GM23338 (cell line): ENCODE data around the gene AIRE.

Experiments
- CREB1 ChIP-seq: fragments of 250-450 bp; sonication (Bioruptor Pico); IDR thresholded peaks from 2 replicates; pipeline ENCODE4 v1.5.0; 2020; ENCODE audit warnings: low read depth, mild to moderate bottlenecking, moderate library complexity
- EZH2 ChIP-seq: fragments of 200-600 bp; sonication (generic); IDR thresholded peaks from one replicate; pipeline ENCODE4 v1.8.0; 2017; ENCODE audit warnings: antibody characterized with exemption, mild to moderate bottlenecking, low read depth; ENCODE audit not compliant: unreplicated experiment
- JUNB ChIP-seq: IDR thresholded peaks from one replicate; pipeline ENCODE4 v1.6.1; 2016; ENCODE audit warnings: antibody characterized with exemption; ENCODE audit not compliant: unreplicated experiment
- NANOG ChIP-seq: IDR thresholded peaks from 2 replicates; pipeline ENCODE4 v1.6.1; 2016; ENCODE audit warnings: antibody characterized with exemption, borderline replicate concordance
- POLR2AphosphoS5 ChIP-seq: IDR thresholded peaks from 2 replicates; pipeline ENCODE4 v1.6.1; 2016; ENCODE audit warnings: antibody characterized with exemption, low read depth
- ZNF114 ChIP-seq: fragments of 250-450 bp; sonication (Bioruptor Pico); IDR thresholded peaks from 2 replicates; pipeline ENCODE4 v1.5.0; 2020; ENCODE audit warnings: mild to moderate bottlenecking, moderate library complexity
- ZNF331 ChIP-seq: fragments of 250-450 bp; sonication (Bioruptor Pico); IDR thresholded peaks from 2 replicates; pipeline ENCODE4 v1.5.0; 2020; ENCODE audit warnings: low read depth, mild to moderate bottlenecking, moderate library complexity
- TF ChIP-seq, protein P1 (sequence below), 2 experiments: fragments of 200-600 bp in 1 of 2; sonication (generic) in 1 of 2; conservative IDR thresholded peaks; 2 replicates each; pipeline versions ENCODE4 v1.5.1 to v1.6.1; 2016 to 2017; ENCODE audit warnings: antibody characterized with exemption in 2 of 2, low read depth in 2 of 2, mild to moderate bottlenecking in 2 of 2, moderate library complexity in 1 of 2
- TF ChIP-seq, protein P2 (sequence below): IDR thresholded peaks from one replicate; pipeline ENCODE4 v1.6.1; 2018; ENCODE audit warnings: antibody characterized with exemption; ENCODE audit not compliant: unreplicated experiment

DNA sequence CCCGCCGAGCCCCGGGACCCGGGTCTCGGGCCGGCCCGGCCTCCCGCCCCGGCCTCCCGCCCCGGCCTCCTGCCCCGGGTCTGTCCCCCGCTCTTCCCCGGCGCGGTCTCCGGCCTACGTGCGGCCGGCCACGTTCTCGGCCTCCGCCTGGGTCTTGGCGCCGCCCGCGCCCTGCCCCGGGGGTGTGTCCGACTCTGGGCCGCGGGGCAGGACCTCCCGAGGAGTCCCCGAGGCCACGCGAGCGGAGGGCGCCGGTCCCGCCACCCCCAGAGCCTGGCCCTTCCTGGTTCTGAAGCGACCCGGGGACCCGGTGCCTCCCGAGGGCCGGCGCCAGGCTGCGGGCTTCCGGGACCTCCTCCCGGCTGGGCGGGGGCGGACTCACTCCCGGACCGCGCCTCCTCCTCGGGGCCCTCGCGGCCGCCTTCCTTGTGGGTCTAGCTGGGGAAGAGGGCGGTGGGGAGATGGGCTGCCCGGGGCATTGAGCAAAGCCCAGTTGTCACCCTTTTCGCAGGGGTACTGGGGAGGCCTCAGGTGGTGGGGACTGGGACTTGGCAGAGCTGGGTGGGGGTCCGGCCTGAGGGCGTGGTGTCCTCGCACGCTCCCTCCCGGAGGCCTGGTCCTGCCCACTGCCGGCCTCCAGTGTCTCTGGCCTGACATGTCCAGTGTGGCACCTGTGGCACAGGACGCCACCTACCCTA, 14.7 kb downstream of the AIRE start:
- TF ChIP-seq, protein P1, sequence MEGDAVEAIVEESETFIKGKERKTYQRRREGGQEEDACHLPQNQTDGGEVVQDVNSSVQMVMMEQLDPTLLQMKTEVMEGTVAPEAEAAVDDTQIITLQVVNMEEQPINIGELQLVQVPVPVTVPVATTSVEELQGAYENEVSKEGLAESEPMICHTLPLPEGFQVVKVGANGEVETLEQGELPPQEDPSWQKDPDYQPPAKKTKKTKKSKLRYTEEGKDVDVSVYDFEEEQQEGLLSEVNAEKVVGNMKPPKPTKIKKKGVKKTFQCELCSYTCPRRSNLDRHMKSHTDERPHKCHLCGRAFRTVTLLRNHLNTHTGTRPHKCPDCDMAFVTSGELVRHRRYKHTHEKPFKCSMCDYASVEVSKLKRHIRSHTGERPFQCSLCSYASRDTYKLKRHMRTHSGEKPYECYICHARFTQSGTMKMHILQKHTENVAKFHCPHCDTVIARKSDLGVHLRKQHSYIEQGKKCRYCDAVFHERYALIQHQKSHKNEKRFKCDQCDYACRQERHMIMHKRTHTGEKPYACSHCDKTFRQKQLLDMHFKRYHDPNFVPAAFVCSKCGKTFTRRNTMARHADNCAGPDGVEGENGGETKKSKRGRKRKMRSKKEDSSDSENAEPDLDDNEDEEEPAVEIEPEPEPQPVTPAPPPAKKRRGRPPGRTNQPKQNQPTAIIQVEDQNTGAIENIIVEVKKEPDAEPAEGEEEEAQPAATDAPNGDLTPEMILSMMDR (conservative IDR thresholded peaks at IDR 0.05; ENCODE audit: low read depth in 2 of 2), result no peak
- no peak for TF ChIP-seq JUNB
- no peak for TF ChIP-seq ZNF331 (CRISPR knock-in tag)
- TF ChIP-seq POLR2AphosphoS5, result no peak
- TF ChIP-seq, protein P2, sequence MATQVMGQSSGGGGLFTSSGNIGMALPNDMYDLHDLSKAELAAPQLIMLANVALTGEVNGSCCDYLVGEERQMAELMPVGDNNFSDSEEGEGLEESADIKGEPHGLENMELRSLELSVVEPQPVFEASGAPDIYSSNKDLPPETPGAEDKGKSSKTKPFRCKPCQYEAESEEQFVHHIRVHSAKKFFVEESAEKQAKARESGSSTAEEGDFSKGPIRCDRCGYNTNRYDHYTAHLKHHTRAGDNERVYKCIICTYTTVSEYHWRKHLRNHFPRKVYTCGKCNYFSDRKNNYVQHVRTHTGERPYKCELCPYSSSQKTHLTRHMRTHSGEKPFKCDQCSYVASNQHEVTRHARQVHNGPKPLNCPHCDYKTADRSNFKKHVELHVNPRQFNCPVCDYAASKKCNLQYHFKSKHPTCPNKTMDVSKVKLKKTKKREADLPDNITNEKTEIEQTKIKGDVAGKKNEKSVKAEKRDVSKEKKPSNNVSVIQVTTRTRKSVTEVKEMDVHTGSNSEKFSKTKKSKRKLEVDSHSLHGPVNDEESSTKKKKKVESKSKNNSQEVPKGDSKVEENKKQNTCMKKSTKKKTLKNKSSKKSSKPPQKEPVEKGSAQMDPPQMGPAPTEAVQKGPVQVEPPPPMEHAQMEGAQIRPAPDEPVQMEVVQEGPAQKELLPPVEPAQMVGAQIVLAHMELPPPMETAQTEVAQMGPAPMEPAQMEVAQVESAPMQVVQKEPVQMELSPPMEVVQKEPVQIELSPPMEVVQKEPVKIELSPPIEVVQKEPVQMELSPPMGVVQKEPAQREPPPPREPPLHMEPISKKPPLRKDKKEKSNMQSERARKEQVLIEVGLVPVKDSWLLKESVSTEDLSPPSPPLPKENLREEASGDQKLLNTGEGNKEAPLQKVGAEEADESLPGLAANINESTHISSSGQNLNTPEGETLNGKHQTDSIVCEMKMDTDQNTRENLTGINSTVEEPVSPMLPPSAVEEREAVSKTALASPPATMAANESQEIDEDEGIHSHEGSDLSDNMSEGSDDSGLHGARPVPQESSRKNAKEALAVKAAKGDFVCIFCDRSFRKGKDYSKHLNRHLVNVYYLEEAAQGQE, result no peak
- no peak for TF ChIP-seq EZH2
- TF ChIP-seq NANOG, result no peak
- TF ChIP-seq ZNF114 (CRISPR knock-in tag), result no peak
- TF ChIP-seq CREB1 (CRISPR knock-in tag), result no peak
